SU-DHL-6 (cell line): ENCODE results near the gene HSH2D.
"Not testable (repeated sequence)": the region's sequence is repeated elsewhere in the genome, so short reads cannot be mapped to it uniquely, and the experiment has no call there.

Experiments used
- H2AFZ ChIP-seq: fragments of 200-600 bp; sonication (generic); 2 replicates; pipeline ENCODE4 v1.6.1; 2014; ENCODE audit warnings: low read depth, mild to moderate bottlenecking, moderate library complexity, mixed read lengths, antibody characterized with exemption, low read length; ENCODE audit not compliant: severe bottlenecking
- H3F3A ChIP-seq: fragments of 200-600 bp; shearing (Covaris generic); 2 replicates; pipeline ENCODE4 v1.6.0; 2016; ENCODE audit warnings: antibody characterized with exemption, mild to moderate bottlenecking; ENCODE audit not compliant: insufficient read depth
- H3K27ac ChIP-seq: fragments of 200-600 bp; sonication (generic); 2 replicates; pipeline ENCODE4 v1.5.1; 2016; ENCODE audit warnings: low read depth, mild to moderate bottlenecking, low read length, moderate library complexity, mixed read lengths
- H3K27me3 ChIP-seq: fragments of 200-600 bp; sonication (generic), shearing (Covaris generic); 2 replicates; pipeline ENCODE4 v1.6.0; 2014; ENCODE audit warnings: mild to moderate bottlenecking, low read length
- H3K36me3 ChIP-seq: fragments of 200-600 bp; sonication (generic); 2 replicates; pipeline ENCODE4 v1.6.1; 2014; ENCODE audit warnings: mild to moderate bottlenecking, low read length, mixed read lengths
- H3K4me2 ChIP-seq: fragments of 300-600, 200-600 bp; shearing (Covaris generic), sonication (generic); 2 replicates; pipeline ENCODE4 v1.6.0; 2014; ENCODE audit warnings: low read length, low read depth, mild to moderate bottlenecking; ENCODE audit not compliant: poor library complexity, severe bottlenecking
- H3K4me3 ChIP-seq: fragments of 200-600 bp; sonication (generic); 2 replicates; pipeline ENCODE4 v1.5.1; 2014; ENCODE audit warnings: antibody characterized with exemption, low read length, mild to moderate bottlenecking, mixed read lengths; ENCODE audit not compliant: insufficient read depth, poor library complexity, severe bottlenecking
- H3K79me2 ChIP-seq: fragments of 200-600 bp; sonication (generic); 2 replicates; pipeline ENCODE4 v1.6.1; 2014; ENCODE audit warnings: mild to moderate bottlenecking, low read length, moderate library complexity; ENCODE audit not compliant: insufficient read depth
- H3K9ac ChIP-seq: fragments of 200-600 bp; sonication (generic); 2 replicates; pipeline ENCODE4 v1.7.0; 2014; ENCODE audit warnings: mild to moderate bottlenecking, low read length
- H3K9me2 ChIP-seq: fragments of 200-600 bp; sonication (generic); replicated peaks from 2 replicates; pipeline ENCODE4 v1.6.1; 2014; ENCODE audit warnings: low read length; ENCODE audit not compliant: insufficient read depth
- H3K9me3 ChIP-seq: fragments of 200-600 bp; sonication (generic); 2 replicates; pipeline ENCODE4 v1.6.1; 2014; ENCODE audit warnings: low read length, mixed read lengths; ENCODE audit not compliant: insufficient read depth
- H4K20me1 ChIP-seq: fragments of 200-600 bp; sonication (generic); 2 replicates; pipeline ENCODE4 v1.6.1; 2014; ENCODE audit warnings: low read depth, mild to moderate bottlenecking, antibody characterized with exemption, low read length, moderate library complexity, mixed read lengths
- EZH2phosphoT487 ChIP-seq: fragments of 200-600 bp; sonication (generic), shearing (Covaris generic); conservative IDR thresholded peaks from 2 replicates; pipeline ENCODE4 v1.6.1; 2018; ENCODE audit warnings: mild to moderate bottlenecking, antibody characterized with exemption, low read length, moderate library complexity, mixed read lengths
- TF ChIP-seq, protein P1 (sequence below): fragments of 200-600 bp; sonication (generic); IDR thresholded peaks from one replicate; pipeline ENCODE4 v1.5.1; 2017; ENCODE audit warnings: antibody characterized with exemption, mild to moderate bottlenecking, low read length, moderate library complexity; ENCODE audit not compliant: insufficient read depth, poor library complexity, severe bottlenecking

The HSH2D gene

DNA sequence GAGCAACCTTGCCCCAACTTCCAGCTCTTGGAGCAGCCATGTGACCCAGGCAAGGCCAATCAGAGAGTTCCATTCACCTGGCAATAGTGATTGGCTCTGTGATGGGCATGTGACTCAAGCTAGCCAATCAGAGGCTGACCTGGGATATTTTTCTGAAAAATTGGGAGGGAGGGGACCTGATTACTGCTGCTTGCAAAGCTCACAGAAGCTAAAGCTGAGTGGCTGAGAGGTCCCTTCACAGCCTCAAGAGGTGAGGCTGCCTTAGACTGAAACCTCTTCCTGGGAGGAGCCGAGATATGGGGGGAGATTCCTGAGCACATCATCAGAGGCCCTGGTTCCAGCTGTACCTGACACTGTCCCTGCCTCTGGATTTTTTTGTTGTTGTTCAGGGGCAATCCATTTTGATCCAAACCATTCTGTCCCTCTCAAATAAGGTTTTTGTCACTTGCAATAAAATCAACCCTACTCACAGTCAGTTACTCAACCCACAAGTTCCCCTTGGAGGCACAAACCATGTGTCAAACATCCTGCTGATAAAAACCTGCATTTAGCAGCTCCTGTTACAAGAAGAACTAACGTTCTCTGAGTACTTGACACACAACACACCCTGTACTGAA is 25.1 kb downstream of the HSH2D start:
- Histone ChIP-seq H3K27me3 (no peaks in the 10 kb centered on the region), H3K9me2 (no peaks in the 10 kb centered on the region), H3K4me2 (no peak overlapping the region), H2AFZ (no peak overlapping the region), H3K36me3 (no peaks in the 10 kb centered on the region), H3K79me2 (no peaks in the 10 kb centered on the region), H3F3A (no peaks in the 10 kb centered on the region), H3K9me3 (no peaks in the 10 kb centered on the region), H3K9ac (no peak overlapping the region), H4K20me1 (no peaks in the 10 kb centered on the region), H3K27ac (no peak overlapping the region), H3K4me3 (no peak overlapping the region)
- TF ChIP-seq, protein P1, sequence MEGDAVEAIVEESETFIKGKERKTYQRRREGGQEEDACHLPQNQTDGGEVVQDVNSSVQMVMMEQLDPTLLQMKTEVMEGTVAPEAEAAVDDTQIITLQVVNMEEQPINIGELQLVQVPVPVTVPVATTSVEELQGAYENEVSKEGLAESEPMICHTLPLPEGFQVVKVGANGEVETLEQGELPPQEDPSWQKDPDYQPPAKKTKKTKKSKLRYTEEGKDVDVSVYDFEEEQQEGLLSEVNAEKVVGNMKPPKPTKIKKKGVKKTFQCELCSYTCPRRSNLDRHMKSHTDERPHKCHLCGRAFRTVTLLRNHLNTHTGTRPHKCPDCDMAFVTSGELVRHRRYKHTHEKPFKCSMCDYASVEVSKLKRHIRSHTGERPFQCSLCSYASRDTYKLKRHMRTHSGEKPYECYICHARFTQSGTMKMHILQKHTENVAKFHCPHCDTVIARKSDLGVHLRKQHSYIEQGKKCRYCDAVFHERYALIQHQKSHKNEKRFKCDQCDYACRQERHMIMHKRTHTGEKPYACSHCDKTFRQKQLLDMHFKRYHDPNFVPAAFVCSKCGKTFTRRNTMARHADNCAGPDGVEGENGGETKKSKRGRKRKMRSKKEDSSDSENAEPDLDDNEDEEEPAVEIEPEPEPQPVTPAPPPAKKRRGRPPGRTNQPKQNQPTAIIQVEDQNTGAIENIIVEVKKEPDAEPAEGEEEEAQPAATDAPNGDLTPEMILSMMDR: no peak
- no peak for TF ChIP-seq EZH2phosphoT487

DNA sequence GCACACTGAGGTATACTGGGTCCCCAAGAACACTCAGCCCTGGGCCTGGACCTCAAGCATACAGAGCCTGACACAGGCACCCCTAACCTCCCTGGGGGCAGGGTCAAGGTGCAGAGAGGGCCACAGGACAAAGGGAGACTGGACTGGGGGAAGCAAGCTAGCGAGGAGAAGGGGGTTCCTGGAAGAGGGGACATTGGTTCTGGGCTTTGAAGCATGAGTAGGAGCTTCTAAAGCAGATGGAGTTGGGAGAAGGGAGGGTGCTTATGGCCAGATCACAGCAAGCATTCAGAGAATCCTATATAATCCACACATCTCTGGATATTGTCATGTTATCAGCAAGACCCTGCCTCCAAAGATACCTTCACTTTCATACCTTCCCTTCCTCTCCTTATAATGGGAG is 26.6 kb downstream of the HSH2D start:
- TF ChIP-seq, protein P1: no peak
- TF ChIP-seq EZH2phosphoT487: no peak
- H4K20me1 ChIP-seq: no peaks in the 10 kb centered on the region
- no peaks in the 10 kb centered on the region for H3F3A ChIP-seq
- no peaks in the 10 kb centered on the region for H3K79me2 ChIP-seq
- no peaks in the 10 kb centered on the region for H3K27me3 ChIP-seq
- H3K4me2 ChIP-seq: no peak overlapping the region
- no peak overlapping the region for H2AFZ ChIP-seq
- no peaks in the 10 kb centered on the region for H3K9me2 ChIP-seq
- H3K9me3 ChIP-seq: no peaks in the 10 kb centered on the region
- no peak overlapping the region for H3K4me3 ChIP-seq
- no peak overlapping the region for H3K27ac ChIP-seq
- H3K9ac ChIP-seq: no peak overlapping the region
- H3K36me3 ChIP-seq: no peaks in the 10 kb centered on the region

DNA sequence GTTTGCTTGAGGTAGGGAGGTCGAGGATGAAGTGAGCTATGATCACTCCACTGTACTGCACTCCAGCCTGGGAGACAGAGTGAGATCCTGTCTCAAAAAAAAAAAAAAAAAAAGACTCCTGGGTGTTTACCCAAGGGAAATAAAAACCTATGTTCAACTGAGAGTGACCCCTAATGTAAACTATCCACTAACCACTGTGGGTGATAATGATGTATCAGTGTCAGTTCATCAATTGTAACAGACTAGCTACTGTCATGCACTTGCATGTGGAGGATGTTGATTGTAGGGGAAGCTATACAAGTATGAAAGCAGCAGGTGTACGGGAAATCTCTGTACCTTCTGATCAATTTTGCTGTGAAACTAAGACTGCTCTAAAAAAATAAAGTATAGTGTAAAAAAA is 32.5 kb downstream of the HSH2D start:
- H3K79me2 ChIP-seq: no peaks in the 10 kb centered on the region
- H3K4me2 ChIP-seq: no peak overlapping the region
- H3K27ac ChIP-seq: no peak overlapping the region
- no peaks in the 10 kb centered on the region for H3K9me3 ChIP-seq
- H3K9me2 ChIP-seq: no peaks in the 10 kb centered on the region
- no peaks in the 10 kb centered on the region for H3K27me3 ChIP-seq
- no peak overlapping the region for H3K9ac ChIP-seq
- H2AFZ ChIP-seq: no peak overlapping the region
- H3K4me3 ChIP-seq: no peak overlapping the region
- TF ChIP-seq, protein P1: no peak
- no peak for TF ChIP-seq EZH2phosphoT487
- no peaks in the 10 kb centered on the region for H3K36me3 ChIP-seq
- peaks cover 3% of the 10 kb centered on the region; the same call in 1 of the 2 replicates for H3F3A ChIP-seq
- H4K20me1 ChIP-seq: no peaks in the 10 kb centered on the region

DNA sequence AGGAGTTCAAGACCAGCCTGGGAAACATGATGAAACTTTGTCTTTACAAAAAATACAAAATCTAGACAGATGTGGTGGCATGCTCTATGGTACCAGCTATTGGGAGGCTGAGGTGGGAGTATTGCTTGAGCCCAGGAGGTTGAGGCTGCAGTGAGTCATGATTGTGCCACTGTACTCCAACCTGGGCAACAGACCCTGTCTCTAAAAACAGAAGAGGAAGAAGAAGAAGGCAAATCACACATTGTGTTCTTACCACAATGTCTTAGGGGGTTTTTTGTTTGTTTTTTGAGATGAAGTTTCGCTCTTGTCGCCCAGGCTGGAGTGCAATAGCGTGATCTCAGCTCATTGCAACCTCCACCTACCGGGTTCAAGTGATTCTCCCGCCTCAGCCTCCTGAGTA is 35.4 kb downstream of the HSH2D start:
- H3K36me3 ChIP-seq, H3K27ac ChIP-seq, H3K9me2 ChIP-seq, H3K9ac ChIP-seq, H2AFZ ChIP-seq, H3K4me2 ChIP-seq, H3K4me3 ChIP-seq, H3K79me2 ChIP-seq, H4K20me1 ChIP-seq, H3K9me3 ChIP-seq, H3K27me3 ChIP-seq: not testable (repeated sequence)
- peaks cover 15% of the 10 kb centered on the region; the same call in 1 of the 2 replicates for H3F3A ChIP-seq
